Thyroid gland (tissue), 4 donors: ENCODE results near the gene MMAB.

Experiments used
- POLR2A ChIP-seq, 2 donors: fragments of 450-650 bp; IDR thresholded peaks; one replicate each; pipeline ENCODE4 v1.6.1; 2017; ENCODE audit warnings: antibody characterized with exemption in 2 of 2, mild to moderate bottlenecking in 2 of 2, moderate library complexity in 1 of 2
- TF ChIP-seq, protein P1 (sequence below), 6 experiments: fragments of 200-600 bp in 3 of 6; fragments of 450-650 bp in 3 of 6; sonication (generic) in 3 of 6; IDR thresholded peaks; one replicate each; pipeline ENCODE4 v1.5.1; 2016 to 2019; ENCODE audit warnings: antibody characterized with exemption in 6 of 6, mild to moderate bottlenecking in 2 of 6, inconsistent platforms in 1 of 6, moderate library complexity in 1 of 6

DNA sequence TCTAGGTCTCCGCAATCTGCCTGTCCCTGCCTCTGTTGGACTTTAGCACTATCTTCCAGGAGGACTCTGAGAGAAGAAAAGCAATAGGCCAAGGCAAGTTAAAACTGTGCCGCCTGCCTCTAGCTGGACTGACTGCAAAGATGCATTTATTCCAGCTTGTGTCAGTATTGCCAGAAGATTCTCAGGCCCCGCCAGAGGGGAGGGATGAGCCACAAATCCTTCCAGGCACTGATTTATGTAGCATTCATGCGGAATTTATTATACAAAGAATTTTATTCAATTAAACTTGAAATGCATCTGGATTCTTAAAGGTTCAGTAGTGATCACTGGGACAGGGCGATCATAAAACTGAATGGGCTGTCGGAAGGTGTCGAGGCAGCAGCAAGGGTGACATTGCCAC, 19.8 kb downstream of the MMAB start:
- TF ChIP-seq, protein P1, sequence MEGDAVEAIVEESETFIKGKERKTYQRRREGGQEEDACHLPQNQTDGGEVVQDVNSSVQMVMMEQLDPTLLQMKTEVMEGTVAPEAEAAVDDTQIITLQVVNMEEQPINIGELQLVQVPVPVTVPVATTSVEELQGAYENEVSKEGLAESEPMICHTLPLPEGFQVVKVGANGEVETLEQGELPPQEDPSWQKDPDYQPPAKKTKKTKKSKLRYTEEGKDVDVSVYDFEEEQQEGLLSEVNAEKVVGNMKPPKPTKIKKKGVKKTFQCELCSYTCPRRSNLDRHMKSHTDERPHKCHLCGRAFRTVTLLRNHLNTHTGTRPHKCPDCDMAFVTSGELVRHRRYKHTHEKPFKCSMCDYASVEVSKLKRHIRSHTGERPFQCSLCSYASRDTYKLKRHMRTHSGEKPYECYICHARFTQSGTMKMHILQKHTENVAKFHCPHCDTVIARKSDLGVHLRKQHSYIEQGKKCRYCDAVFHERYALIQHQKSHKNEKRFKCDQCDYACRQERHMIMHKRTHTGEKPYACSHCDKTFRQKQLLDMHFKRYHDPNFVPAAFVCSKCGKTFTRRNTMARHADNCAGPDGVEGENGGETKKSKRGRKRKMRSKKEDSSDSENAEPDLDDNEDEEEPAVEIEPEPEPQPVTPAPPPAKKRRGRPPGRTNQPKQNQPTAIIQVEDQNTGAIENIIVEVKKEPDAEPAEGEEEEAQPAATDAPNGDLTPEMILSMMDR (IDR thresholded peaks at IDR 0.05), result no peak
- TF ChIP-seq POLR2A (IDR thresholded peaks at IDR 0.05), result no peak
